Breast epithelium (tissue), 4 donors: ENCODE results near the gene VIPAS39. TPM values are rescaled to one million over a fixed set of nuclear protein-coding genes. Genes with fewer than 3 reads are reported as not detected.

Source experiments
- DNase-seq, 2 donors: peaks; one replicate each; pipeline ENCODE4 v3.0.0-alpha.2; 2019; ENCODE audit warnings: low spot score in 2 of 2
- H3K27ac ChIP-seq, 2 donors: fragments of 200-600 bp; sonication (generic) in 1 of 2; one replicate each; pipeline ENCODE4 v1.5.1; 2016 to 2019; ENCODE audit warnings: mild to moderate bottlenecking in 1 of 2
- H3K27me3 ChIP-seq, 2 donors: fragments of 200-600 bp; sonication (generic) in 1 of 2; one replicate each; pipeline versions ENCODE4 v1.5.1 to v1.6.0; 2017 to 2019; ENCODE audit warnings: control low read depth in 1 of 2, mild to moderate bottlenecking in 1 of 2
- H3K36me3 ChIP-seq: fragments of 200-600 bp; one replicate; pipeline ENCODE4 v1.5.1; 2019
- H3K4me1 ChIP-seq, 2 donors: fragments of 200-600 bp; sonication (generic); one replicate each; pipeline ENCODE4 v1.5.1; 2016 to 2019; ENCODE audit warnings: control low read depth in 1 of 2
- H3K4me3 ChIP-seq, 3 donors: fragments of 200-600 bp; sonication (generic); 1 replicate in 2 of 3; 2 replicates in 1 of 3; pipeline ENCODE4 v1.5.1; 2016 to 2019; ENCODE audit warnings: mild to moderate bottlenecking in 3 of 3, moderate library complexity in 2 of 3
- H3K9me3 ChIP-seq, 2 donors: fragments of 200-600 bp; sonication (generic) in 1 of 2; one replicate each; pipeline ENCODE4 v1.5.1; 2016 to 2019; ENCODE audit warnings: control low read depth in 1 of 2
- CTCF ChIP-seq, 3 donors: fragments of 450-650 bp; IDR thresholded peaks; one replicate each; pipeline ENCODE4 v1.5.1; 2016 to 2017; ENCODE audit warnings: antibody characterized with exemption in 3 of 3, mild to moderate bottlenecking in 3 of 3, moderate library complexity in 3 of 3
- POLR2A ChIP-seq: fragments of 450-650 bp; IDR thresholded peaks from one replicate; pipeline ENCODE4 v1.6.1; 2016; ENCODE audit warnings: antibody characterized with exemption, mild to moderate bottlenecking, moderate library complexity
- POLR2AphosphoS5 ChIP-seq, 3 donors: sonication (generic); formaldehyde crosslinking; IDR thresholded peaks; one replicate each; pipeline ENCODE4 v1.6.1; 2017; ENCODE audit warnings: antibody characterized with exemption in 3 of 3
- intact Hi-C: fragments of 100-400 bp; cut with DNase I; formaldehyde crosslinking; loops from one replicate; pipeline ENCODE4 v1.15.1; 2023; ENCODE audit warnings: low total_unique reads
- total RNA-seq, 3 donors: library from RNA; depleted of rRNA; stranded (reverse); fragments of >200 nt; gene quantifications; one replicate each; pipeline ENCODE4 v1.1.0, GENCODE V29; 2016

Gene VIPAS39
- total RNA-seq, 3 donors from 2014 or later = 14.7 to 25.9 (median 19.2) TPM

GRCh38 chr14:77390188-77390587 lies 67.2 kb downstream of the VIPAS39 start:
- no peak for TF ChIP-seq POLR2A
- no peak for TF ChIP-seq CTCF (IDR thresholded peaks at IDR 0.05)
- no peak for TF ChIP-seq POLR2AphosphoS5 (IDR thresholded peaks at IDR 0.05)
- DNase-seq = no peak
- intact Hi-C loops = no loop called here
- Histone ChIP-seq H3K36me3 (no peaks in the 10 kb centered on the region), H3K27ac (no peak overlapping the region), H3K9me3 (no peaks in the 10 kb centered on the region), H3K4me1 (no peaks in the 10 kb centered on the region), H3K4me3 (no peak overlapping the region), H3K27me3 (no peaks in the 10 kb centered on the region)

- no peak for TF ChIP-seq POLR2AphosphoS5 (IDR thresholded peaks at IDR 0.05)
- TF ChIP-seq CTCF (IDR thresholded peaks at IDR 0.05) = no peak
- TF ChIP-seq POLR2A = no peak
- intact Hi-C loops = no loop called here
- Histone ChIP-seq H3K4me1 (no peaks in the 10 kb centered on the region), H3K36me3 (no peaks in the 10 kb centered on the region), H3K9me3 (no peaks in the 10 kb centered on the region), H3K4me3 (no peak overlapping the region), H3K27me3 (no peaks in the 10 kb centered on the region), H3K27ac (no peak overlapping the region)
- DNase-seq = no peak
Observed at GRCh38 chr14:77378701-77379100, 78.7 kb downstream of the VIPAS39 start.

- DNase-seq = no peak
- TF ChIP-seq POLR2A (no peak), CTCF (IDR thresholded peaks at IDR 0.05) (no peak), POLR2AphosphoS5 (IDR thresholded peaks at IDR 0.05) (no peak)
- Histone ChIP-seq H3K4me3 (peak overlapping the region; percentile 69 to 88 (median 83)), H3K27me3 (no peaks in the 10 kb centered on the region), H3K9me3 (no peaks in the 10 kb centered on the region), H3K36me3 (no peaks in the 10 kb centered on the region), H3K27ac (peak overlapping the region in 1 of 2 donors; percentile 75), H3K4me1 (no peaks in the 10 kb centered on the region)
- intact Hi-C loops = no loop called here
Observed at GRCh38 chr14:77377502-77377844, 79.9 kb downstream of the VIPAS39 start.

- Histone ChIP-seq H3K4me3 (peak within 1 kb of the TSS; percentile 69 to 88 (median 83)), H3K27ac (peak within 1 kb of the TSS; percentile 75 to 91), H3K27me3 (no peaks in the 10 kb centered on the region), H3K9me3 (no peaks in the 10 kb centered on the region), H3K4me1 (no peaks in the 10 kb centered on the region), H3K36me3 (no peaks in the 10 kb centered on the region)
- intact Hi-C loops = no loop called here
- DNase-seq = peak; percentile 57 to 76
- TF ChIP-seq POLR2AphosphoS5 (IDR thresholded peaks at IDR 0.05) (peak in 1 of 3 donors; percentile 31), CTCF (IDR thresholded peaks at IDR 0.05) (peak in 2 of 3 donors; percentile 28 to 45), POLR2A (no peak)
Observed at GRCh38 chr14:77376771-77377501, 80.5 kb downstream of the VIPAS39 start, which contains the start of the genes SAMD15 and TMED8. Gene SAMD15, plus strand, starts transcription at chr14:77377379. Its CDS starts 40 bp downstream, at chr14:77377419. Gene TMED8, minus strand, starts transcription at chr14:77377094. Its CDS starts 41 bp downstream, at chr14:77377053.

Other genes starting within 250 kb of the VIPAS39 start
- not detected for gene NGB, start 186.4 kb downstream of the VIPAS39 start, total RNA-seq
- gene POMT2, start 136.7 kb downstream of the VIPAS39 start, total RNA-seq = 10 to 100 TPM; 16.8 to 30.3 (median 25.2) TPM
- 10 to 100 TPM; 24.3 to 42.2 (median 32.6) TPM for gene GSTZ1, start 136.6 kb downstream of the VIPAS39 start, total RNA-seq
- 10 to 100 TPM in 2 of 3 donors, 1 to 10 TPM in 1; 9.4 to 16.0 (median 14.4) TPM for gene TMED8, start 80.5 kb downstream of the VIPAS39 start, total RNA-seq
- gene SAMD15, start 80.2 kb downstream of the VIPAS39 start, total RNA-seq = 1 to 10 TPM in 2 of 3 donors, under 1 TPM in 1; 0.32 to 4.2 (median 2.0) TPM
- gene NOXRED1, start 34.1 kb downstream of the VIPAS39 start, total RNA-seq = 1 to 10 TPM in 1 of 3 donors, under 1 TPM in 1, not detected in 1; 0.48 to 1.3 TPM
- 100 to 1,000 TPM in 2 of 3 donors, 10 to 100 TPM in 1; 81.0 to 121 (median 110) TPM for gene AHSA1, start 492 bp upstream of the VIPAS39 start, total RNA-seq
- gene ISM2, start 41.2 kb upstream of the VIPAS39 start, total RNA-seq = under 1 TPM in 2 of 3 donors, not detected in 1; 0.32 to 0.59 TPM
- gene SPTLC2, start 159.0 kb upstream of the VIPAS39 start, total RNA-seq = 10 to 100 TPM; 31.2 to 47.2 (median 42.6) TPM